Upper lobe of left lung (tissue), 4 donors: ENCODE results near the gene GAS2L1.

ENCODE experiments used
- EP300 ChIP-seq, 4 donors: sonication (generic); formaldehyde crosslinking; IDR thresholded peaks; one replicate each; pipeline ENCODE4 v1.5.1; 2017; ENCODE audit warnings: antibody characterized with exemption in 4 of 4, control low read depth in 2 of 4
- POLR2A ChIP-seq, 4 donors: fragments of 450-650 bp; IDR thresholded peaks; one replicate each; pipeline ENCODE4 v1.5.1; 2016 to 2017; ENCODE audit warnings: antibody characterized with exemption in 4 of 4, mild to moderate bottlenecking in 2 of 4
- TF ChIP-seq, protein P1 (sequence below), 6 experiments: fragments of 450-650 bp in 4 of 6; fragments of 200-600 bp in 2 of 6; sonication (generic) in 2 of 6; IDR thresholded peaks; one replicate each; pipeline ENCODE4 v1.5.1; 2016 to 2019; ENCODE audit warnings: antibody characterized with exemption in 6 of 6

DNA sequence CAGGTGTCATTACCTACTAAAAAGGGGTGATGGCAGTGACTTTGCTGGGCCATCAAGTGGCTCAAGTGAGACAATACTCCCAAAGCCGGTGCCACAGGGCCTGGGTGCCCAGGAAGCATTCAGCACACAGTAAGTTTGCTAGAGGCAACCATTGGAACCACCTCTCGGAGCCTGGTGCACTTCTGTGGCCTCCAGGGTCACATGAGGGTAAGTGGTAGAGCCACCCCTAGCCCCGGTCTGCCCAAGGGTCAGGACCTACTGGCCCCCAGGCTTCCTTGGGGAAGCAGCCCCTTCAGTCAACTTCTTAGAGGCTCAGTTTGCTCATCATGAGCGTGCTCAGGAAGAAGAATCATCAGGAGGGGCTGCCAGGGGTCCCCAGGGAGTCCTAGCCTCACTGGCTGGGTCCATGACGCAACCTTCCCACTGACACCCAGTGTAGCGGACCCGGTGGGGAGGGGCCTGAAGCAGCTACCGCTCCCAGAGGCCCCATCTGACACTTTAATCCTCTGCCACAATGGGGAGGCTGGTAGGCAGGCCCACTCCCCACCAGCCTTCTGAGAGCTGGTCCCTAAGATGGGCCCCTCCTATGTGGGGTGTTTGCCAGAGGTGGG lies 26.5 kb downstream of the GAS2L1 start:
- TF ChIP-seq POLR2A (IDR thresholded peaks at IDR 0.05) (no peak), EP300 (IDR thresholded peaks at IDR 0.05) (no peak)
- TF ChIP-seq, protein P1, sequence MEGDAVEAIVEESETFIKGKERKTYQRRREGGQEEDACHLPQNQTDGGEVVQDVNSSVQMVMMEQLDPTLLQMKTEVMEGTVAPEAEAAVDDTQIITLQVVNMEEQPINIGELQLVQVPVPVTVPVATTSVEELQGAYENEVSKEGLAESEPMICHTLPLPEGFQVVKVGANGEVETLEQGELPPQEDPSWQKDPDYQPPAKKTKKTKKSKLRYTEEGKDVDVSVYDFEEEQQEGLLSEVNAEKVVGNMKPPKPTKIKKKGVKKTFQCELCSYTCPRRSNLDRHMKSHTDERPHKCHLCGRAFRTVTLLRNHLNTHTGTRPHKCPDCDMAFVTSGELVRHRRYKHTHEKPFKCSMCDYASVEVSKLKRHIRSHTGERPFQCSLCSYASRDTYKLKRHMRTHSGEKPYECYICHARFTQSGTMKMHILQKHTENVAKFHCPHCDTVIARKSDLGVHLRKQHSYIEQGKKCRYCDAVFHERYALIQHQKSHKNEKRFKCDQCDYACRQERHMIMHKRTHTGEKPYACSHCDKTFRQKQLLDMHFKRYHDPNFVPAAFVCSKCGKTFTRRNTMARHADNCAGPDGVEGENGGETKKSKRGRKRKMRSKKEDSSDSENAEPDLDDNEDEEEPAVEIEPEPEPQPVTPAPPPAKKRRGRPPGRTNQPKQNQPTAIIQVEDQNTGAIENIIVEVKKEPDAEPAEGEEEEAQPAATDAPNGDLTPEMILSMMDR (IDR thresholded peaks at IDR 0.05): no peak
